ENCODE data around the gene SEL1L. TPM values are rescaled to one million over a fixed set of nuclear protein-coding genes. Genes with fewer than 3 reads are reported as not detected.

Gene SEL1L
- total RNA-seq, 1 donor from 2014 or later, result 59.0 TPM

GRCh38 chr14:81453166-81453766, 80.4 kb downstream of the SEL1L start:
- Mint-ChIP-seq H3K36me3 (no peaks in the 10 kb centered on the region), H3K4me3 (peak overlapping the region; percentile 35), H3K9me3 (no peaks in the 10 kb centered on the region), H3K4me1 (ENCODE audit: unreplicated experiment) (peaks cover 23% of the 10 kb centered on the region), H3K27me3 (peaks cover 7% of the 10 kb centered on the region), H3K27ac (no peak overlapping the region)
- peak; percentile 87 for TF ChIP-seq CTCF (conservative IDR thresholded peaks at IDR 0.05)
- no peak for DNase-seq (ENCODE audit: extremely low spot score, unreplicated experiment)

DNA sequence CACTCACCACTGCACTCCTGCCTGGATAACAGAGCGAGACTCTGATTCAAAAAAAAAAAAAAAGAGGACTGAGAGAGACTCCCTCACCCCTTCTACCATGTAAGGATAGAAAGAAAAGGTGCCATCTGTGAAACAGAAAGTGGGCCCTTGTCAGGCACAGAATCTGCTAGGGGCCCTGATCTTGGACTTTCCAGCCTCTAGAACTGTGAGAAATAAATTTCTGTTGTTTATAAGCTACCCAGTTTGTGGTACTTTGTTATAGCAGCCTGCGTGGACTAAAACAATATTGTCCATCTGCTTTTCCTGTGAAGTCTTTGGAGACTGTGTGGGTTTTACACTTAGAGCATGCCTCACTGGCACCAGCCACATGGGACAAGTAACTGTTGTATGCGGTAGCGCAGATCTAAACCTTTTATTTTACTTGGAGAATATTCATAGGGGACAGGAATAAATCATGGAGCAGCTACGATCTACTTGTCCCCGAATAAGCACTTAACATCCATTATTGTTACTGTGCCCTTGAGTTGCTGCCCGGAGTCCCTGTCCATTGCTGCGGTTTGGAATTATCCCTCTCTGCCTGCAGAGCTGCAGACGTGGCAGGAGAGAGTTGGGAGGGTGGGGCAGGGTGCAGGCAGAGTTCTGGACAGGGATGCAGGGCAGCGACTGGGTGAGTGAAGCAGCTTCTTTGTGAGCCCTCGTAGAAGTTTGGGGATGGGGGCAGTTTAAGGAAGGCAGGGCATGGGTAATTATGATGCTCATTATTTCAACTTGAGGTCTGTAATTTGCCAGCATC, 81.1 kb downstream of the SEL1L start:
- Mint-ChIP-seq H3K4me3 (peak overlapping the region; percentile 35), H3K27me3 (peaks cover 7% of the 10 kb centered on the region), H3K9me3 (no peaks in the 10 kb centered on the region), H3K27ac (no peak overlapping the region), H3K4me1 (ENCODE audit: unreplicated experiment) (peaks cover 24% of the 10 kb centered on the region), H3K36me3 (no peaks in the 10 kb centered on the region)
- DNase-seq (ENCODE audit: extremely low spot score, unreplicated experiment), result no peak
- TF ChIP-seq CTCF (conservative IDR thresholded peaks at IDR 0.05), result no peak

- Mint-ChIP-seq H3K27ac (no peak overlapping the region), H3K36me3 (no peaks in the 10 kb centered on the region), H3K4me1 (ENCODE audit: unreplicated experiment) (peaks cover 24% of the 10 kb centered on the region), H3K4me3 (peak overlapping the region; percentile 15), H3K27me3 (peaks cover 7% of the 10 kb centered on the region), H3K9me3 (no peaks in the 10 kb centered on the region)
- no peak for DNase-seq (ENCODE audit: extremely low spot score, unreplicated experiment)
- TF ChIP-seq CTCF (conservative IDR thresholded peaks at IDR 0.05), result no peak
Observed at GRCh38 chr14:81450976-81451375, 82.7 kb downstream of the SEL1L start.

DNA sequence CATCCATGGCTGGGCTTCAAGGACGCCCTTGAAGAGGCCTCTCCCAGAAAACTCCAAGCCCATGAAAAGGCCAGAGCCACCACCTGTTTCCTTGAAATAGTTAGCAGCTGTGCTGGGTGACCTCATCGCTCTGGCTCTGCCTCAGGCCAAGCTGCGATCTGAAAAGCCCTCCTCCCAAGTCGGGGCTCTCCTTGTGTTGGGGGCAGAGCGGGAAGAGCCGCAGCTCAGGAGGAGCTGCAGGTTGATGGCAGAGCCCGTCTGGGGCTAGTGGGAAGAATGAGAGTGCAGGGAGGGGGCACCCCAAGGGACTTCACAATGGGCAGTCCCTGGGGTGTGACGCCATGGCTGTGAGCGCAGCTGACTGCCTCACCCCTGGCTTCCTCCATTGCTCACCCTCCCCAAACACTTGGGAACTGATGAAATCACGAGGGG, 83.5 kb downstream of the SEL1L start:
- DNase-seq (ENCODE audit: extremely low spot score, unreplicated experiment), result no peak
- H3K36me3 Mint-ChIP-seq, result no peaks in the 10 kb centered on the region
- H3K4me3 Mint-ChIP-seq, result no peak overlapping the region
- no peak for TF ChIP-seq CTCF (conservative IDR thresholded peaks at IDR 0.05)
- peaks cover 24% of the 10 kb centered on the region for H3K4me1 Mint-ChIP-seq (ENCODE audit: unreplicated experiment)
- H3K9me3 Mint-ChIP-seq, result no peaks in the 10 kb centered on the region
- H3K27me3 Mint-ChIP-seq, result peaks cover 7% of the 10 kb centered on the region
- H3K27ac Mint-ChIP-seq, result peak overlapping the region; percentile 23

GRCh38 chr14:81449576-81449975, 84.1 kb downstream of the SEL1L start:
- no peak for DNase-seq (ENCODE audit: extremely low spot score, unreplicated experiment)
- H3K4me3 Mint-ChIP-seq, result no peak overlapping the region
- peaks cover 9% of the 10 kb centered on the region for H3K27me3 Mint-ChIP-seq
- no peak for TF ChIP-seq CTCF (conservative IDR thresholded peaks at IDR 0.05)
- peaks cover 24% of the 10 kb centered on the region for H3K4me1 Mint-ChIP-seq (ENCODE audit: unreplicated experiment)
- no peak overlapping the region for H3K27ac Mint-ChIP-seq
- H3K36me3 Mint-ChIP-seq, result no peaks in the 10 kb centered on the region
- H3K9me3 Mint-ChIP-seq, result peaks cover 1% of the 10 kb centered on the region
